ENCODE results near the gene DHODH.

Gene DHODH

GRCh38 chr16:72013888-72014581, 5.5 kb downstream of the DHODH start:
- no peak for DNase-seq (ENCODE audit: low read depth in 1 of 2, low spot score in 1 of 2)

GRCh38 chr16:72014675-72015074, 6.1 kb downstream of the DHODH start:
- DNase-seq (ENCODE audit: low read depth in 1 of 2, low spot score in 1 of 2) = no peak

DNA sequence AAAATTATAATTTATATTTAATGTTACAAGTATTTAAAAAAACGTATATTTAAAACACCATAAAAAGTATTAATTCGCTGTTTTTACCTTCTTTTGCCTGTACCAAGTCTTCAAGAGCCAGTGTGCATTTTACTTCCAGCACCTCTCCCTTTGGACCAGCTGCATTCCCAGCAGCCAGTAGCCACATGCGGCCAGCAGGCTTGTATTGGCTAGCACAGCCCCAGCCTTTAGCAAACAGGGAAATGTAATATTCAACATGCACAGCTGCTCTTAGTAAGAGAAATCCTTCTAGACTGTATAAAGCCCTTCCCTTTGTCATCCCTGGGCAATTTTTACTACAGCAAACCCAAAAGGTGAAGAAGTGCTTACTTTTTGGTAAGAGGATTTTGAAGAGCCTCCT, 6.6 kb downstream of the DHODH start:
- DNase-seq (ENCODE audit: low read depth in 1 of 2, low spot score in 1 of 2) = no peak

DNA sequence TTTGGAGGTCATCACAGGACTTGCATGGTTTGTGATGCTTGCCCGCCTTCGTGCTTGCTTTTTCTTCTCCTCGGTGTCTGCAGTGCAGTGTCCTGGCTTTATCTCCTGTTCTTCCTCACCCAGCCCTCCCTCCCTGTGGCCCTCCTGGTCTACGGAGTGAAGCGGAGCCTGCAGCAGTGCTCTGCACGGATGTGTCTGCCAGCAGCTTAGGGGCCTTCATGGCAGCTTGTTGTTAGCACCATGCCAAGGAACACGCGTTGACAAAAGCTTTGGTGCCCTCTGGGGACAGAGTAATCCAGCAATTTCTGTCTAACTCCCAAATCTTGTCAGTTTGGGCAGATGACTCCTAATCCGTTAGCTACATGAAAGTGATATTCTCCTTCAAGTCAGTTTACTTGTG, 9.9 kb downstream of the DHODH start:
- no peak for DNase-seq (ENCODE audit: low read depth in 1 of 2, low spot score in 1 of 2)

DNA sequence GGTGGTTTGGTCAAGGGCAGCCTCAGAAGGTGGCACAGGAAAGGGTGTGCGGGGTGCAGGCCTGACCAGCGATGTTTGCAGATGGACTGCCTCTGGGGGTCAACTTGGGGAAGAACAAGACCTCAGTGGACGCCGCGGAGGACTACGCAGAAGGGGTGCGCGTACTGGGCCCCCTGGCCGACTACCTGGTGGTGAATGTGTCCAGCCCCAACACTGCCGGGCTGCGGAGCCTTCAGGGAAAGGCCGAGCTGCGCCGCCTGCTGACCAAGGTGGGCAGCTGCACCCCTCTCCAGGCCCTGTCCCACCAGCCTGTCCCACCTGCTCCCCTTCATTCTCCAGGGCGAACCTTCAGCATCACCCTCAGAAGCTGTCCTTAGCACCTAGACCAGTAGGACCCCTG, 12.5 kb downstream of the DHODH start:
- DNase-seq (ENCODE audit: low read depth in 1 of 2, low spot score in 1 of 2) = no peak

GRCh38 chr16:72022127-72022526, 13.6 kb downstream of the DHODH start:
- no peak for DNase-seq (ENCODE audit: low read depth in 1 of 2, low spot score in 1 of 2)

DNA sequence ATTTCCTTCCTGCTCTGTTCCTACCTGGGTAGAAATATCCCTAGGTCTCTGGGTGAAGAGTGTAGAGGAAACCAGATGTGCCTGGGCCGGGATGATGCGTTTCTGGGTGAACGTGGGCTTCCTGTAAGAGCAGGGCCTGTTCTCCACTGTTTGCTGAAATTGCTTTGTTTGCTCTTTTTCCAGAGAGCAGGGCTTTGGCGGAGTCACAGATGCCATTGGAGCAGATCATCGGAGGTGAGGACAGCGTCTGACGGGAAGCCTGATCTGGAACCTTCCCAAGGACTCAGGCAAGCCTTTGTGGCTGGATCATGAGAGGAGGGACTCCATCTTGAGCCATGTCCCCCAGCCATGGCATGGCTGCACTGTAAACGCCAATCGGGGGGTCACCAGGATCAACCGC, 15.4 kb downstream of the DHODH start:
- DNase-seq (ENCODE audit: low read depth in 1 of 2, low spot score in 1 of 2) = no peak

GRCh38 chr16:72024862-72025382, 16.4 kb downstream of the DHODH start:
- no peak for DNase-seq (ENCODE audit: low read depth in 1 of 2, low spot score in 1 of 2)

- no peak for DNase-seq (ENCODE audit: low read depth in 1 of 2, low spot score in 1 of 2)
Observed at GRCh38 chr16:72025404-72026114, 17.0 kb downstream of the DHODH start.

GRCh38 chr16:72027669-72028378, 19.3 kb downstream of the DHODH start:
- no peak for DNase-seq (ENCODE audit: low read depth in 1 of 2, low spot score in 1 of 2)

DNA sequence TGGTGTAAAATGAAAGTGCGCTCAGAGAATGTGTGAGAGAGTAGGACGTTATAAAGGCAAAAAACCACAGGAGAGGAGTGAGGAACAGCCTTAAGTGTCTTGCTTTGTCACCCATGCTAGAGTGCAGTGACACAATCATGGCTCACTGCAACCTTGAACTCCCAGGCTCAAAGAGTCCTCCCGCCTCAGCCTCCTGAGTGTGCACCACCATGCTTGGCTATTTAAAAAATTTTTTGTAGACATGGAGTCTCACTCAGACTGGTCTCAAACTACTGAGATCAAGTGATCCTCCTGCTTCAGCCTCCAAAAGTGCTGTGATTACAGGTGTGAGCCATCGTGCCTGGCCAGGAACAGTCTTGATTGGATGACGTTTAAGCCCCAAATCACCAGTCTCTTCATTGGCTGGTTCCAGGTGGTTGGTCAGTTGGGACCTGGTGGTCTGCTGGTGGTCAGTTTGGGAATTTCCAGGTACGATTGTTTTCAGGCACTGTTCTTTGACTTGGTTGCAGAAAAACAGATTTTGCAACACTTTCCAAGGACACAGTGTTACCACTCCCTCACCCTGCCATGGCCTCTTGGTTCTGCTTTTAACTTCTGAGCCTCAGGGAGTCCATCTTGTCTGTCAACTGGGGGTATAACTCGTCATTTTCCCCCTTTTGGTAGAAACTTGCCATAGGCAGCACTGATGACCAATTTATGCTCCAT, 21.2 kb downstream of the DHODH start:
- DNase-seq (ENCODE audit: low read depth in 1 of 2, low spot score in 1 of 2) = no peak

DNA sequence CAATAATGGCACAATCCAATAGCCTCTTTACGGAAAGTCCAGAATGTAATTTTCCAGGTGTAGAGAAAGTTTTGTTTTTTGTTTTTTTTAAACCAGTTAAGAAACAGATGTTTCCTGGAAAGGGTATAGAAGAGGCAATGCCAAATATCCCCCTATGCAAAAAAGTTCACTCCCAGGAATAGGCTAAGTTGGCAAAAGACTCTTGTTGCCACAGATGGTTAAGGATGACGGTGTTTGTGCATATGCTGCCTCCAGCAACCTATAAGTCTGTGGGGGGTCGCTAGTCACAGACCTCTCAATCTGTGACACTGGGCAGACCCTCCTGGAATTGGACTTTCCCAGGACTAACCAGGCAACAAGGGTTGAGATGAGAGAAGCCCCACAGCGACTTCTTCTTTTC, 24.9 kb downstream of the DHODH start:
- DNase-seq (ENCODE audit: low read depth in 1 of 2, low spot score in 1 of 2) = no peak

- DNase-seq (ENCODE audit: low read depth in 1 of 2, low spot score in 1 of 2) = no peak
Observed at GRCh38 chr16:72036098-72036497, 27.6 kb downstream of the DHODH start.

- DNase-seq (ENCODE audit: low read depth in 1 of 2, low spot score in 1 of 2) = no peak
Observed at GRCh38 chr16:72042157-72042660, 33.7 kb downstream of the DHODH start.

DNA sequence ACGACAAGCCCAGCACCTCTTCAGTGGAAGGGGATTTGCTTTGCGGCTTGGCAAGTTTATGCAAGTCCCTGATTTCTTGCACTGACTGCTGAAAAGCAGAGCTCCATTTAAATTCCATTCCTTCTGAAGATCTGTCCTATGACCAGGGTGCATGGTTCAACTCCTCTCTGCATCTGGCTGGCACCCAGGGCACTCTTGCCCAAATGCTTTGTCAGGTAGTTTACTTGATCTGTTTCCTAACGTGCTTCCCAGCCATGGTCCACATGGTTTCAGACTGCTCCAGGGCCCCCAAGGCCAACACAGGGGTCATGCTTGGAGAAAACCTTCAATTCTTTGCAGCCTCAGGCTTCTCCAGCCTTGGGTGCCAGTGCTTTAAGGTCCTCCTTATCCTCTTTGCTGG, 34.5 kb downstream of the DHODH start:
- DNase-seq (ENCODE audit: low read depth in 1 of 2, low spot score in 1 of 2) = no peak

DNA sequence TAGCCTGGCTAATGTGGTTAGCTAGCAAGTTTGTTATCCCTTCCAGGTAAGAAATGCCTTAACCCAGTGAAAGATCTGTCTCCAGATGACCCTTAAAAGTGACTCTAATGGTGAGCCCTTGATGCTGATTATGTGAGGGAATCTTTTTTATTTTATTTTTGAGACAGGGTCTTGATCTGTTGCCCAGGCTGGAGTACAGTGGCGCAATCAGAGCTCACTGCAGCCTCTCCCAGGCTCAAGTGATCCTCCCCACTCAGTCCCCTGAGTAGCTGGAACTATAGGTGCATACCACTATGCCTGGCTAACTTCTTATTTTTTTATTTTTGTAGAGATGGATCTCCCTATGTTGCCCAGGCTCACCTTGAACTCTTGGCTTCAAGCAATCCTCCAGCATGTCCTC, 35.0 kb downstream of the DHODH start:
- no peak for DNase-seq (ENCODE audit: low read depth in 1 of 2, low spot score in 1 of 2)

DNA sequence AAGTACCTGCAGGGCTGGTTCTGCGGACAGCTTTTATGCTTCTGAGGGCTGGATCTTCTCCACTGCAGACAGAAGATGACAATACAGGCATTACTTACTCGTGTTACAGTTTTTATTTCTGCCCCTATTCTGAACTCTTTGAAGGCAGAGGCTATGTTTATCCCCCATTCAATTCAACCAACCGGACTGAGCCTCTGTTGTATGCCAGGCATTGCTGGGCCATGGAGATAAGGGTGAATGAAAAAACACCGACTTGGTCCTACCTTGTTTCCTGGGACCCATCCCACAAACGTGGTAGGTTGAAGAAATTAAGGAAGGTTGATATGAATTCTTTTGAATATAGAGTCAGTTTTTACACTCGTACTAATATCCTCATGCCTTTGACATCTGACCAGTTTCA, 35.8 kb downstream of the DHODH start:
- DNase-seq (ENCODE audit: low read depth in 1 of 2, low spot score in 1 of 2) = no peak

- no peak for DNase-seq (ENCODE audit: low read depth in 1 of 2, low spot score in 1 of 2)
Observed at GRCh38 chr16:72044825-72045359, 36.3 kb downstream of the DHODH start.

DNA sequence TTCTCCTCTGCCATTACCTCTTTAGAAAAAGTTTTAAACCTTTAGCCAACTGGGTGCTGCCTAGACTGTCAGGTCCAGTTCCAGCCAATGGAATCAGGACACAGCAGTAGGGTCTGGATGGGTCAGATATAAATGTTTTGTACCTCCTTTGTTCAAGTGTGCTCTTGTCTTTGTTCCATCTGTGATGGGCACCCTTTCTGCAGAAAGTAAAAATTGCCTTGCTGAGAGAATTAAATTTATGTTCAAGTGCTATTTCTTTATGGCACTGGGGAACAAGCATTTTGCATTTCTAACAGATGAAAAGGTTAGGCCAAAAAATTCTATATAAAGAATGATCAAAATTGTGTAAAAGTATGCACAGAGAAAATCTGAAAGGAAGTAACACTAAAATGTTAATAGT, 40.6 kb downstream of the DHODH start:
- no peak for DNase-seq (ENCODE audit: low read depth in 1 of 2, low spot score in 1 of 2)

- no peak for DNase-seq (ENCODE audit: low read depth in 1 of 2, low spot score in 1 of 2)
Observed at GRCh38 chr16:72050769-72051464, 42.4 kb downstream of the DHODH start.
